ENCODE data around the gene NCAPG2. TPM values are rescaled to one million over a fixed set of nuclear protein-coding genes. Genes with fewer than 3 reads are reported as not detected.

NCAPG2 gene
- total RNA-seq, 1 experiment from 2014 or later = 27.4 TPM

- POLR2A ChIA-PET = interaction anchor here (1.7 kb wide), 1 partner anchor 10 kb away, joined by 3 read pairs; no protein-coding TSS in a partner anchor
- peaks cover 98% of the 10 kb centered on the region for H3K36me3 Mint-ChIP-seq (ENCODE audit: insufficient read depth, unreplicated experiment)
- H3K27ac Mint-ChIP-seq (ENCODE audit: low read depth, unreplicated experiment) = no peak overlapping the region
- no peaks in the 10 kb centered on the region for H3K27me3 Mint-ChIP-seq (ENCODE audit: insufficient read depth, unreplicated experiment)
- no peak for DNase-seq (ENCODE audit: unreplicated experiment)
- no peaks in the 10 kb centered on the region for H3K4me1 Mint-ChIP-seq (ENCODE audit: insufficient read depth, unreplicated experiment)
- BruUV-seq (replicated peaks) = no TSS peak
- TF ChIP-seq CTCF (IDR thresholded peaks at IDR 0.05; ENCODE audit: unreplicated experiment) = no peak
- H3K9me3 Mint-ChIP-seq (ENCODE audit: unreplicated experiment) = no peaks in the 10 kb centered on the region
- H3K4me3 Mint-ChIP-seq (ENCODE audit: unreplicated experiment) = no peak overlapping the region
- CTCF ChIA-PET = interaction anchor here (0.8 kb wide), 1 partner anchor 234 kb away, joined by 3 read pairs; no protein-coding TSS in a partner anchor
- intact Hi-C loops (cut with micrococcal nuclease) = no loop called here
Measured at GRCh38 chr7:158743219-158743618, 38.6 kb upstream of the NCAPG2 start.

GRCh38 chr7:158742065-158742821, 37.6 kb upstream of the NCAPG2 start:
- Mint-ChIP-seq H3K36me3 (ENCODE audit: insufficient read depth, unreplicated experiment) (peaks cover 98% of the 10 kb centered on the region), H3K4me3 (ENCODE audit: unreplicated experiment) (no peak overlapping the region), H3K4me1 (ENCODE audit: insufficient read depth, unreplicated experiment) (no peaks in the 10 kb centered on the region), H3K9me3 (ENCODE audit: unreplicated experiment) (no peaks in the 10 kb centered on the region), H3K27ac (ENCODE audit: low read depth, unreplicated experiment) (no peak overlapping the region), H3K27me3 (ENCODE audit: insufficient read depth, unreplicated experiment) (no peaks in the 10 kb centered on the region)
- ChIA-PET POLR2A (interaction anchor here (0.6 to 1.7 kb wide), 3 partner anchors 11 to 16 kb away, joined by 3 to 4 read pairs (median 3); no protein-coding TSS in a partner anchor), CTCF (interaction anchor here (0.6 to 0.8 kb wide), 2 partner anchors 115 to 222 kb away, joined by 3 read pairs; no protein-coding TSS in a partner anchor)
- no peak for TF ChIP-seq CTCF (IDR thresholded peaks at IDR 0.05; ENCODE audit: unreplicated experiment)
- no TSS peak for BruUV-seq (replicated peaks)
- no peak for DNase-seq (ENCODE audit: unreplicated experiment)
- intact Hi-C loops (cut with micrococcal nuclease) = no loop called here

- H3K27me3 Mint-ChIP-seq (ENCODE audit: insufficient read depth, unreplicated experiment) = no peaks in the 10 kb centered on the region
- H3K36me3 Mint-ChIP-seq (ENCODE audit: insufficient read depth, unreplicated experiment) = peaks cover 98% of the 10 kb centered on the region
- ChIA-PET CTCF (interaction anchor here (0.8 kb wide), 1 partner anchor 223 kb away, joined by 3 read pairs; no protein-coding TSS in a partner anchor), POLR2A (no interaction called here)
- DNase-seq (ENCODE audit: unreplicated experiment) = no peak
- intact Hi-C loops (cut with micrococcal nuclease) = no loop called here
- no peaks in the 10 kb centered on the region for H3K4me1 Mint-ChIP-seq (ENCODE audit: insufficient read depth, unreplicated experiment)
- H3K9me3 Mint-ChIP-seq (ENCODE audit: unreplicated experiment) = no peaks in the 10 kb centered on the region
- no TSS peak for BruUV-seq (replicated peaks)
- H3K4me3 Mint-ChIP-seq (ENCODE audit: unreplicated experiment) = no peak overlapping the region
- H3K27ac Mint-ChIP-seq (ENCODE audit: low read depth, unreplicated experiment) = peak overlapping the region; percentile 24
- no peak for TF ChIP-seq CTCF (IDR thresholded peaks at IDR 0.05; ENCODE audit: unreplicated experiment)
Measured at GRCh38 chr7:158741294-158741666, 36.7 kb upstream of the NCAPG2 start.

- no peaks in the 10 kb centered on the region for H3K4me1 Mint-ChIP-seq (ENCODE audit: insufficient read depth, unreplicated experiment)
- no TSS peak for BruUV-seq (replicated peaks)
- peaks cover 98% of the 10 kb centered on the region for H3K36me3 Mint-ChIP-seq (ENCODE audit: insufficient read depth, unreplicated experiment)
- no peak overlapping the region for H3K4me3 Mint-ChIP-seq (ENCODE audit: unreplicated experiment)
- POLR2A ChIA-PET = interaction anchor here (0.6 to 1.6 kb wide), 2 partner anchors 82 to 139 kb away, joined by 3 read pairs; no protein-coding TSS in a partner anchor
- H3K27me3 Mint-ChIP-seq (ENCODE audit: insufficient read depth, unreplicated experiment) = no peaks in the 10 kb centered on the region
- intact Hi-C loops (cut with micrococcal nuclease) = no loop called here
- peak; percentile 95 for DNase-seq (ENCODE audit: unreplicated experiment)
- H3K9me3 Mint-ChIP-seq (ENCODE audit: unreplicated experiment) = no peaks in the 10 kb centered on the region
- TF ChIP-seq CTCF (IDR thresholded peaks at IDR 0.05; ENCODE audit: unreplicated experiment) = no peak
- peak overlapping the region; percentile 24 for H3K27ac Mint-ChIP-seq (ENCODE audit: low read depth, unreplicated experiment)
- CTCF ChIA-PET = interaction anchor here (0.7 kb wide), 1 partner anchor 42 kb away, joined by 3 read pairs; no protein-coding TSS in a partner anchor
Measured at GRCh38 chr7:158740657-158741293, 36.2 kb upstream of the NCAPG2 start.

Measured in MCF 10A (cell line).